K562 treated with DMSO at 1 percent for 24 hours (cell line): ENCODE data around the gene DCPS. TPM values are rescaled to one million over a fixed set of nuclear protein-coding genes. Genes with fewer than 3 reads are reported as not detected.

Source experiments
- total RNA-seq: library from RNA; unstranded; fragments of 300-600 nt; gene quantifications from 2 replicates; pipeline ENCODE4 v1.2.3, GENCODE V29; 2022; ENCODE audit warnings: low read depth; ENCODE audit not compliant: insufficient read depth

Gene DCPS, protein sequence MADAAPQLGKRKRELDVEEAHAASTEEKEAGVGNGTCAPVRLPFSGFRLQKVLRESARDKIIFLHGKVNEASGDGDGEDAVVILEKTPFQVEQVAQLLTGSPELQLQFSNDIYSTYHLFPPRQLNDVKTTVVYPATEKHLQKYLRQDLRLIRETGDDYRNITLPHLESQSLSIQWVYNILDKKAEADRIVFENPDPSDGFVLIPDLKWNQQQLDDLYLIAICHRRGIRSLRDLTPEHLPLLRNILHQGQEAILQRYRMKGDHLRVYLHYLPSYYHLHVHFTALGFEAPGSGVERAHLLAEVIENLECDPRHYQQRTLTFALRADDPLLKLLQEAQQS
- 18.6 and 22.2 TPM in 2 replicates for total RNA-seq

DNA sequence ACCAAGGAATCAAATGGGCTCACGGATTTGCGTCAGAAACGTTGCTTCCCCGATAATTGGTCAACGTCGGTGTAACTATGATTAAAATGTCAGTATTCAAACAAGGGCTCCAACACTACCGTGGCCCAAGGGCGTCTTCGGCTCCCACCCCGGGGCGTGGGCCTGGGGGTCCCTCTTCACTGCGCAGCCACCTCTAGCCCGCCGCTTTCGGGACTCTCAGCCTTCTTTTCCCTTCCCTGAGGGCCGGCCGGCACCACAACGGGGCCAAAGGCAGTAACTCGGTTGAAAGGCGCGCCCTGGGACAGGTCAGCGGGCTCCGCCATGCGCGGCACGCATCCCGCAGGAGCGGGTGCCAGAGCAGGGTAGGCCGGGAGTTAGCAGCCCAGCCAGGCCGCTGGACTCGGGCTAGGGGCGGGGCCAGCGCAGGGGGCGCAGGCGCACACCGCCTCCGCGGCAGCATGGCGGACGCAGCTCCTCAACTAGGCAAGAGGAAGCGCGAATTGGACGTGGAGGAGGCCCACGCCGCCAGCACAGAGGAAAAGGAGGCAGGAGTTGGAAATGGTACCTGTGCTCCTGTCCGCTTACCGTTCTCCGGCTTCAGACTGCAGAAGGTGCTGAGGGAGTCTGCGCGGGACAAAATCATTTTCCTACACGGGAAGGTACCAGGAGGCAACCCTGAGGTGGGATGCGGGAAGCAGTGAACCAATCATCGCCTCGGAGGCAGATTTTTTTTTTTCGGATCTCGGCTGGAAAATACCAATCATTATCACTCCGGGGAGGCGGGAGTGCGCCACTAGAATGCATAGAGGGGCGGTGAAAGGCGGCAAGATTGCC lies at the start of gene DCPS:
TSS of gene DCPS (plus strand) at position 438 of the 834 bp plus-strand sequence. CDS start at position 459, 21 bp downstream.

GRCh38 chr11:126268708-126269579 lies 34.9 kb upstream of the DCPS start, which contains the start of the genes FOXRED1 and SRPRA:
Gene FOXRED1, plus strand, starts transcription at chr11:126269154. Its CDS starts 53 bp downstream, at chr11:126269207.
Gene SRPRA, minus strand, starts transcription at chr11:126268895. Its CDS starts 91 bp downstream, at chr11:126268804.

DNA sequence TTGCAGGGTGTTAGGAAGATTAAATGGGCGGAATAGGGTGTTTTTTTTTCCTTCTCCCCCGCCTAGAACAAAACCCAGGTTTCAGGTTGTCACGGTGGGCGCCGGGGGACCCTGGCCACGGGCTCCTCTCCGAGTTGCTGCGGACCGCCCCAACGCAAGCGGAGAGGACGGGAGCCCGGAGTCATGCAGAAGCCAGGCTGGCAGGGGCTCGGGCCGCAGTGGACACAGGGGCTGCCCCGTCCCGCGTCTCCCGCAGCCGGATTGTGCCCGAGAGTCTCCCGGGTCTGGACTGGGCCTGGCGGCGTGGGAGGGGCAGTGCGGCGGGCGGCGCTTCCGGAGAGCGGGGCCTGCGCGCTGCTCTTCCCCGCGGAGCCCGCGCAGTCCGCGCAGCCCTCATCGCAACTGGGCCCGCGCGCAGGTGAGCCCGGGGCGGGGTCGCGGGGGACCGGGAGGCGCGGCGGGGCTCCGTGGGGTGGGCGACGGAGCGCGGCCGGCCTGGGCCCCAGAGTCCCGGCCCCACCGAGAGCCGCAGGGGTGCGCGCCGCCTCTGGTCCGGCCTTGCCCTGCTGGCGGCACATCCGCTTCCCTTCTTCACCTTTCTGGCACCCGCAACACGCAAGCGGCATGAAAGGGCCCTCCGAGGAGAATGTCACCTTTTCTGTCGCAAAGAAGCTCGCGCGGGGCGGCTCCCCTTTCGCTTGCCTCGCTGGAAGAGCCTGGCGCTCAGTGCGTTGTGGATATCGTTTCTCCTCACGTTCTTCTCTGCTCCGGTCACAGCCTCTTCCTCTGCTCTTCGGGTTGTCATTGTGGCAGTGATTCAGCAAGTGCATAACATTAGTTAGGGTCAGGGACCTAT lies 20.9 kb upstream of the DCPS start, which contains the start of gene TIRAP:
TSS of gene TIRAP (plus strand) at position 358 of the 856 bp plus-strand sequence. CDS start 7,802 bp downstream, outside the sequence.

DNA sequence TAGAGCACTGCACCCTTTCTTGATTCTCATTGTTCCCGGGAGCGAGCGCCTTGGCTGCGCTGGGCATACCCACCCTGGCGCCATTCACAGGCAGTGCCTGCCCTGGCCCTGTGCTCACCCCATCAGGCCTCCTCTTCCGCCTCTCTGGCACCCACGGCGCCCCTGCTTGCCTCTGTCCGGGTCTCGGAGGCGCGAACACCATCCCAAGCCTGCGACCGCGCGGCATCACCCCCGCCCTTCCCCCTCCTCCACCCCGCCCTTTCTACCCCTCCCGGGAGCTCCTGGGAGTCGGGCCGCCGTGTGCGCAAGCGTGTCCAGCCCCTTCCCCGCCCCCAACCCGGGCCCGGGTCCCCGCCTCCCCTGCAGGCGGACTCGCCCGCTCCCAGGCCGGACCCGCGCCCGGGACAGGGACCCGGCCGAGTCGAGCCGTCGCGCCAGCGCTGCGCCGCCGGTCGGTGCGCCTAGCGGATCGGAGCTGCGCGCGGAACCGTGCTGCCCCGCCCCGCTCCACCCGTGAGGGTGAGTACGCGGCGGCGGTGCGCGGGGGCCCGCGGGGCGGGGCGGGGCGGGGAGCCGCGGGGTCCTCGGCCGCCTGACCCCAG lies 51.6 kb downstream of the DCPS start, which contains the start of gene ST3GAL4:
TSS of gene ST3GAL4 (plus strand) at position 363 of the 602 bp plus-strand sequence. CDS start 50,470 bp downstream, outside the sequence.

Other genes with a start within 250 kb of the DCPS start
- gene CDON, start 241.2 kb upstream of the DCPS start, total RNA-seq, result 1.1 and 1.6 TPM in 2 replicates
- 15.4 and 16.0 TPM in 2 replicates for gene RPUSD4, start 92.4 kb upstream of the DCPS start, total RNA-seq
- gene FAM118B, start 92.3 kb upstream of the DCPS start, total RNA-seq, result 8.6 and 11.7 TPM in 2 replicates
- gene SRPRA, start 35.2 kb upstream of the DCPS start, total RNA-seq, result 103 and 106 TPM in 2 replicates
- 53.3 and 53.8 TPM in 2 replicates for gene FOXRED1, start 34.9 kb upstream of the DCPS start, total RNA-seq
- 9.0 and 9.9 TPM in 2 replicates for gene TIRAP, start 21.0 kb upstream of the DCPS start, total RNA-seq
- 29.5 and 34.6 TPM in 2 replicates for gene ST3GAL4, start 51.6 kb downstream of the DCPS start, total RNA-seq